CD4-positive, alpha-beta T cell treated with Interleukin-6 for 4 hours (primary cell): ENCODE data around the gene PANX1.

Experiments used
- DNase-seq: peaks from one replicate; pipeline ENCODE4 v3.0.0-alpha.2; 2020; ENCODE audit warnings: mixed read lengths

Gene PANX1

DNA sequence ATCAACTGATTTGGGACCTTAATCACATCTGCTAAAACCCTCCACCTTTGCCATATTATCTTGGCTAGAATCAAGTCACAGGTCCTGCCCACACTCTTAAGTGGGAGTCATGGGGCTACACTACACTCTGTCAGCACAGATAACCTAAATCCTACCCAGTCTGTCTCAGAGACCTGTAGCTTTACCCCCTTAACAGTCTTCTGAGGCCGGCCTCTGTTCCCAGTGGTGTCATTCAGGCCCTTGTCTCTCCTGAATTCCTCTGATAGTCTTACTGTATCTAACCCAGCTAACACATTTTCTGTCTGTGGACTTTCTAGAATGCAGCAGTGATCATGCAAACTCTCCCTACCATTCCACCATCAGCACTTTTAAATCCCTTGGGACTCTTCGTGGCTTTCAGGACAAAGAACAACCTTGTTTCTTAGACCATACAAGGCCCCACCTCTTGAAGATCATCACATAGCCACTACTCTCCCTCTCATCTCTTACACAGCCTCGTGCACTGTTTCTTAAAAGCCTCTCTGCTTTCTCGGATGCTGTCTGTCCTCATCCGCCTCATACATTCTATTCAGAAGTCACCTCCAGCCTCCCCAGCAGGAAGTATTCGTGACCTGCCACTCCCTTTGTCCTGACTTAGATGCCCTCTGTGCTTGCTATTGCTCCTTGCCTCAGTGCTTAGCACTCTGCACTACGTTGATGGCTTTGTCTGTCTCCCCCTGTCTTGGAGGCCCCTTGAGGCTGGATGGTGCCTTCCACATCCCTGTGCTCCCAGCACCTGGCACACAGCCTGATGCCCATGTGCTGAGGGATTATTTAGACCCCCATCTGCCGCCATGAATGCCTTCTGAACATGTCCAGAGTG lies 57.9 kb downstream of the PANX1 start:
- no peak for DNase-seq

DNA sequence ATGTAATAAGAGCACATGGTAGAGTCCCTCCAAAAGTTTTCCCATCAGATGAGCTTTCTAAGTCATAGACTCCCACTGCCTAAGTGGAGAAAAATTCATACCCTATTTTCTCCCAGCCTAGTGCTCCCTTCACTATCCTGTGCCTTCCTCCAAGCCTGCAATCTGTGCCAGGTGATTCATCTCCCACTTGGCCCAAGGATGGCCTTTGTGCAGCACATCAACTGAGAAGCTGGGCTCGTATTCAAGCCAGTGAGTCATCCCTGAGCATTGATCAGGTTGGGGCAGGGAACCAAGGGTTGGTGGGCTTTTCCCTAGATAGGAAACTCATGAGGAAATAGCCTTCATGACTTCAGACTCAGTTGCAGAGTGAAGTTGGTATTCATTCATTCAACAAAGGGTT lies 64.6 kb downstream of the PANX1 start:
- no peak for DNase-seq

DNA sequence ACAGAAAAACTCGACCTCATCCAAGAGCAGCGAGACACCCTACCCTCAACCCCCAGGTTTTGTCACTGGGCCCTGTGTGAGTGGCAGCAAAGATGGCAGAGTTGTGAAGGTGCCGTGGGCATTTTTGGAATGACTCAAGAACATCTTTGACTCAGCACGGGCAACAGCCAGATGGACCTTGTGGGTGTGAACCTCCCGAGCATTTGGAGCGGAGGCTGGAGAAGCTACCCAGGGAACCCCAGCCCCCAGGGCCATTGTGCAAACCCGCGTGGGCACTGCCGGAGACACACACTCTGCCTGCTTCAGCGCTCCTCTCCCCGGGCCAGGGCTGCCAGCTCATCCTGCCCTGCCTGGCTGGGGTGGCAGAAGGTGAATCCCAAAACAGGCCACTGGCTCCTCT lies 66.1 kb downstream of the PANX1 start:
- DNase-seq: no peak

DNA sequence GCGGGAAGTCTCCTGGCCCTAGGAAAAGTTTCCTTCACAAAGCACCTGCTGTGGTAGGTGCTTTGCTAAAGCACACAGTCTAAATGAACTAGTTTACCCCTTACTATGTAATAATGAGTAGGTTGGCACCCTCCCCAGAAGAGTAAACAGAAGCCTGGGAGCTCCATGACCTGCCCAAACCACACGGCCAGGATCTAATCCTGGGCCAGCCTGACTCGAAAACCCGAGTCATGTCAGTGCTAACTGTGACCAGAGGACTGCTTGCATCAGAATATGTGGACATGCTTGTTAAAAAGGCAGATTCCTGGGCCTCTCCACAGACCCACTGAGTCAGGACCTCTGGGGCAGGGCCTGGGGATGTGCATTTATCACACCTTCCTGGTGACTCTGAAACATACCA lies 67.7 kb downstream of the PANX1 start:
- DNase-seq: no peak

DNA sequence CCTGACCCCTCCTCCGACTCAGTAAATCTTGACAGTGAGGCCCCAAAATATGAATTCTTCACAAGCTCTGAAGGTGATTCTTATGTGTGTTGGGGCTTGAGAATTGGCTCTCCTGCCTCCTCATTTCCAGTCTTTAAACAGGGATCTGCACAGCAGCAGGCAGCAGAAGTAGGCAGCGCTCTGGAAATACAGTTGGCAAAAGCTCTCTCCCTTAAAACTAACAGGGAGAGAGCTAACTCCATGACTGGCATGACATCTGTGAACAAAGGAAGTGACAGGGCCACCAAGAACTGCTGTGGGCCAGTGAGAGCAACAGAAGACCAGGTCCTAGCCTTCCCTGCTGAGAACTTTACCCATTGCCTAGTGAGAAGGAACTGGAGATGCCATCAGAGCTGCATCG lies 70.1 kb downstream of the PANX1 start:
- no peak for DNase-seq

DNA sequence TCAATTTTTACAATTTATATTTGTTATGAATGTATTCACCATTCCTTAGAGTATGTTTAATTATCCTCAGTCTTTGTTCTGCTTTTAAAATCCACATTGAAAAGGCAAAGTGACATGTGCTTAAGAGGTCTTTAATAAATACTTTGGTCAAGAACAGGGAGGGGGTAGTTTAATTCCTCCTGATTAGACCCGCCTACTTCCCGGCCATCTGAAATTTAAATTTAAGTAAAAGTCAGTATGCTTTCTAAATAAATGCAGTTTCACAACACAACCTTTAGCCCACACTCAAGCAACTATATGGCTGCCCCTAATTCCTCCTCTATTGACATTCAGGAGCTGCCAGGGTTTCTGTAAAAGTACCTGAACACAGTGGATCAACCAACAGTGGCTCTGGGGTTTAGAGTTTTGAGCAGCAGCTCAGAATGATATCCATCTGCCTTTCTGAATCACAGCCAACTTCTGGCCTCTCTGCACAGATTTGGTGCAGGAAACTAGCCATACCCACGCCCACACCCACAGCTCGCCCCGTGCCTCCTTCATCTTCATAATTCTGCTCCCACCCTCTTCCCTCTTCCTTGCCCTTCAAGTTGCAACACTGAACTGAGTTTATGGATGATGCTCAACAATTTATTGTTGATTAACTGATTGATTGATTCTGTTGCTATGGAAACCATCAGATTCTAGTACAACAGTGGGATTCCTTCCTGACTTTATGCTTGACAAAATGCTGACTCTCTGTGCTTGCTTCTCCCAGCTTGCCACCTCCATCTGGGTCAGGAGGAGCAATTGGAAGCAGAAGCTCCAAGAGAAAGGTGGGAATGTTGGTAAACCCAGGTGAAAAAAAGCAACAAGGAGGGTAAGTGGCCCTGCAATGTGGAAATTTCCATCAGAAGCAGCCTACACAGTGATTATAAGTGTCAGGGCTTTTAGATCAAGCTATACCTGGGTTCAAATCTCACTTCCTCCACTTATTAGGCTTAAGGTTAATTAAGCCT lies 70.8 kb downstream of the PANX1 start:
- DNase-seq: no peak

DNA sequence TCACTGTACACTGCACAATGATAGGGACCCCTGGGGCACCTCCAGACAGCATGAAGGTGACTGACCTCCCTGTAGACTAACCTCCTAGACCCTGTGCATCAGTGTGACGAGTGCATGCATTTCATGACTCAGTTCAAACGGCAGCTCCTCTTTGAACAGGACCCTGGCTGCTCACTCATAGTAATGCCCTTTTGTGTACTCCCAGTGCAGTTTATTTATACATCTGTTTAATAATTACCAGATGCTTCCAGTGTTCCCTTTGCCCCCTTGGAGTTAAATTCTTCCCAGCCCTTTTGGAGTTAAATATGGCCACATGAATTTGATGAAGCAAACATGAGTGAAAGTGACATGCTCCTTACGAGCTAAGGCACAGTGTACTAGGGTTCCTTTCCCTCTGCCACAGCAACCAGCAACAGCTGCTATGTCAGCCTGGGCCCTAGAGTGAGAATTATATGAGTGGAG lies 72.4 kb downstream of the PANX1 start:
- no peak for DNase-seq

DNA sequence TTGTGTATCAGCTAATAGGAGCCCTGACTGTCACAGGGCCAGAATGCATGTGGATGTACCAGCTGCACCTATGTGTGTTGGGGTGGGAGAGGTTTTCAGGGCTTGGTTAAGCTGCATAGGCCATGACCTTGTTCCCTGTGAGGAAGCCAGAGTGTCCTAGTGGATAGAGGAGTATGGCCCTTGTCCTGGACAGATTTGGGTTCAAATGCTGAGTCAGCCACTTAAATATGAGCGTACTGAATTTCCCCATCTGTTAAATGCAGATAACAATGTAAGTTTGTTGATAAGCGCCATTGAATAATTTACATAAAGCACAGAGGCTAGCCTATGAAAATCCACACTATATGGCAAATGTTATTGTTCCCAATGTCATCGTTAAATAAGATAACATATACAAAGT lies 74.4 kb downstream of the PANX1 start:
- DNase-seq: no peak

DNA sequence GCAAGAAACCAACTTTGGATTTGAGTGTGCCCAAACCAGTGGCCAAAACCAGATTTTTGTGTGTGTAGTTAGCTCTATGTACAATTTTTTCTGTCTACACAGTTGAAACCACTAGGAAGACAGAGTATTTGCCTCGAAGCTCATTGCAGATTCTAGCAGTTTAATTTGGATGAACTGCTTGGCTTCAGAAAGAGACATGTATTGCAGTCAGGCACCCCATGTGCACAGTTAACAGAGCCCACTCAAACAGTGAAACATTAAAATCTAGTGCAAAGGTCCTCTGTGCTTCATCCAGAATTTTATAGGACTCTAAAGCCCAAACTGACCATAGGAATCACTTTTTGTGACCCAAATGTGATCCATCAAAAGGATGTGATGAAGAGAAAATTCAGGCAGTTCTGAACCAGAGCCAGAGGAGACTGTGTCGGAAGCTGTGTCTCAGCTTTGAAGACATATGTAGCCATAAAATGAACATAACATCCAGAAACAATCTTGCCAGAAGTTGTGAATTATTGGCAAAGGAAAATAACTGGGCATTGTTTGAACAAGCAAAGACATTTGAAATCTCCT lies 82.7 kb downstream of the PANX1 start:
- DNase-seq: no peak

DNA sequence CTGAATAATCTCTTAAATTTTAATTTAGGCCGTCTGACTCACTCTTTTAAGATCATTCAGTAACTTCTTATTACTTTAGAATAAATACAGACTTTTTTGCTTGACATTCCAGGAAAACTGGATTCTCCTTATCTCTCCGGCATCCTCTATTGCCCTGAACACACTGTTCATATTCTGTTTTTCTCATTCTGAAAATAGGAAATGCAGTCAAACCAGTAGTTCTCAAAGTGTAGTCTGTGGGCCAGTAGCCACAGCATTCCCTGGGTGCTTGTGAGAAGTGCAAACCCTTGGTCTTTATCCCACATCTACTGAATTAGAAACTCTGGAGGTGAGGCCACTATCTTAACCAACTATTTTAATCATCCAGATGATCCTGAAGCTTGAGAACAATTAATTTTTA lies 84.3 kb downstream of the PANX1 start:
- DNase-seq: no peak

DNA sequence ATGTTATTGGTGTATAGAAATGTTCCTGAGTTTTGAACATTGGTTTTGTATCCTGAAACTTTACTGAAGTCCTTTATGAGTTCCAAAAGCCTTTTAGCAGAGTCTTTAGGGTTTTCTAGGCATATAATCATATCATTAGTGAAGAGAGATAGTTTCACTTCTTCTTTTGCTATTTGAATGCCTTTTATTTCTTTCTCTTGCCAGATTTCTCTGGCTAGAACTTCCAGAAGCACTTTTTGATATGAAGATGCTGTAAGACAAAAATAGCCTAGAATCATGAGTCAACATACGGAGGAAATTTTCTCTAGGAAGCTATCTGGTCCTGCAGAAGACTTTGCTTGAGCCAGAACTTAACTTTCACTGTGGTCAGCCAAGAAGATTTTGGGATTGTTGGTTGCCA lies 89.1 kb downstream of the PANX1 start:
- DNase-seq: no peak

DNA sequence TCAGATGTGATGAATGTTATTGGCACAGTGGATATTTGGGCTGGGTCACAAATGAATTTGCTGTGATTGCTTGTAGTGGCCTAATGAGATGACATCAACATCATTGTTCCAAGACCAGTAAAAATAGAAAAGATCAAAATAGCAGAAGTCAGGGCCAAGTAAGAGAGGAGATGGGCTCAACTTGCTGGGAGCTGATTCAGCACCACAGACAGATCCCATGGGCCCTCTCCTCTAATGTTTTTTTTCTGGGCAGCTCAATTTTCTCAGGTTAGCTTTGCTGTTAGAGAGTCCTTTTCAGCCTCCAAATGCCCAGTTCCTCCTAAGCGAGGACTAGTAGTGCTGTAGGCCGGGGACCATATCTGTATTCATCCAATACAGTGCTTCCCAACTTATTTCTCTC lies 89.7 kb downstream of the PANX1 start:
- no peak for DNase-seq

DNA sequence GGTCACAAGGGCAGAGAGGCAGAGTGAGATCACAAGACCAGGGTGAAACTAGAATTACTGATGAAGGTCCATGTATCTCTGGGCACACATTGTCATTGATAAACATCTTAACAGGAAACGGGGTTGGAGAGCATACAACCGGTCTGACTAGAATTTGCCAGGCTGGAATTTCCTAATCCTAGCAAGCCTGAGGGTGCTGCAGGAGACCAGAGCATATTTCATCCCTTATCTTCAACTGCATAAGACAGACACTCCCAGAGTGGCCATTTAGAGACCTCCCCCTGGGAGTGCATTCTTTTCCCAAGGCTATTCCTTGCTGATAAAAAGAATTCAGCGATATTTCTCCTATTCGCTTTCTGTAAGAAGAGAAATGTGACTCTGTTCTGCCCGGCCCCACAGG lies 91.1 kb downstream of the PANX1 start:
- DNase-seq: no peak

DNA sequence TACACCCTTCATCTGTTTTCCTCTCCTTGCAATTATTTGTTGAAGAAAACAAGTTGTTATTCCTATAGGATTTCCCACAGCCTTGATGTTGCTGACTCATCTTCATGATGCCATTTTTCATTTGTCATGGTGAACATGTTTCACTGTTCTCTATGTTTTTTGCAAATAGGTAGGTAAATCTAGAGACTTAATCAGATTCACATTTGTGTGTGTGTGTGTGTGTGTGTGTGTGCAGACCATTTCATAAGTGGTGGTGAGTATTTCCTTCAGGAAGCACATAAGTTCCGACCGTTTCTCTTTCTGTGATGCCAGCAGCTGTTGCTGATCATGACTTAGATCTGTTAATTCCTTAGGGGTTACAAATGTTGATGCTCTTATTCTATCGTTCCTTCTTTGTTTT lies 95.4 kb downstream of the PANX1 start:
- DNase-seq: no peak
